NAMALWA (cell line): ENCODE results near the gene SPATA25.

Experiments
- DNase-seq: peaks from one replicate; pipeline ENCODE4 v3.0.0-alpha.2; 2015; ENCODE audit warnings: low spot score

The SPATA25 gene

DNA sequence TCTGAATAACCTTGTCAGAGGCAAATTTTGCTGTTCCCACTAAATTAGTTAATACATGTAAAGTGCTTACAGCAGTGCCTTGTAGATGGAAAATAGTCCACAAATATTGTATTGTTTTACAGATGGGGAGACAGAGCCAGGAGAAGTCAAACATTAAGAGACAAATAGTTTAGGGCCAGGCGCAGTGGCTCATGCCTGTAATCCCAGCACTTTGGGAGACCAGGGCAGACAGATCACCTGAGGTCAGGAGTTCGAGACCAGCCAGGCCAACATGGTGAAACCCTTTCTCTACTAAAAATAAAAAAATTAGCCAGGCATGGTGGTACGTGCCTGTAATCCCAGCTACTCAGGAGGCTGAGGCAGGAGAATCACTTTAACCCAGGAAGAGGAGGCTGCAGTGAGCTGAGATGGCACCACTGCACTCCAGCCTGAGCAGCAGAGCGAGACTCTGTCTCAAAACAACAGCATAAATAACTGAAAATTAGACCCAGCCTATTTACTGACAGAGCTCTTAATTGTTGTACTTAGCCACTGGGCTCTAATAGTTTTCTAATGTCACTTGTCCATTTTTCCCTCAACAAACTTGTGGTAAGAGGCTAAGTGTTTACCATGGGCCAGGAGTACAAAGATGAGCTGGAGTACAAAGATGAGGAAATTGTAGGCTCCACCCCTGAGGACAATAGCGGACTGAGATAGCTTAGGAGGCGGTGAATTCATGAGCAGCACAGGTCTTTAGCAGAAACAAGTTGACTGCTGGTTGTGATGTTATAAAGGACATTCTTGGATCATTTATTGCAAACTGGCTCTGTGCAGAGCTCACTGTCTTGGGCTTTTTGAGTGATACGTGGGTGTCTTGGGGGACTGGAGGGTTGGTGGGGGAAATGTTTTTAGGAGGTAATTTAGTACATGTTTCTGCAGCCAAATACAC, 23.6 kb downstream of the SPATA25 start:
- DNase-seq = no peak

DNA sequence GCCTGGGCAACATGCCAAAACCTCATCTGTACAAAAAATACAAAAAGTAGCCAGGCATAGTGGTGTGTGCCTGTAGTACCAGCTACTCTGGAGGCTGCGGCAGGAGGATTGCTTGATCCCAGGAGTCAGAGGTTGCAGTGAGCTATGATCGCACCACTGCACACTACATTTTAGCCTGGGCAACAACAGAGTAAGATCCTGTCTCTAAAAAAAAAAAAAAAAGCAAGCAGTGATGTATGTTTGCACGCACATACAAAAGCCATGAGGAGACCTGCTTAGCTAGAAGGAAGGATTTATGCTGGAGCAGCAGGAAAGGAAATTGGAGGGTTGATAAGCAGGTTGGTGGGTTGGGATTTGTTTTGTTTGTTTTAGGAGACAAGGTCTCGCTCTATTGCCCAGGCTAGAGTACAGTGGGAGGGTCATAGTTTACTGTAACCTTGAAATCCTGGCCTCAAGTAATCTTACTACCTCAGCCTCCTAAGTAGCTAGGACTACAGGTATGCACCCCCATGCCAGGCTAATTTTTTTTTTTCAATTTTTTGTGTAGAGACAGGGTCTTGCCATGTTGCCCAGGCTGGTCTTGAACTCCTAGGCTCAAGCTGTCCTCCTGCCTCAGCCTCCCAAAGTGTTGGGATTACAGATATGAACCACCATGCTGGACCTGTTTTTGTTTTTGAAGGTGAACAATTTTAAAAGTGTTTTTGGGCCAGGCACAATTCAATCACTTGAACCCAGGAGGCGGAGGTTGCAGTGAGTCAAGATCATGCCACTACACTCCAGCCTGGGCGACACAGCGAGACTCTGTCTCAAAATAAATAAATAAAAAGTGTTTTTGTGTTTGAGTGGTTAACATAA, 26.0 kb downstream of the SPATA25 start:
- DNase-seq = peak; percentile 40

DNA sequence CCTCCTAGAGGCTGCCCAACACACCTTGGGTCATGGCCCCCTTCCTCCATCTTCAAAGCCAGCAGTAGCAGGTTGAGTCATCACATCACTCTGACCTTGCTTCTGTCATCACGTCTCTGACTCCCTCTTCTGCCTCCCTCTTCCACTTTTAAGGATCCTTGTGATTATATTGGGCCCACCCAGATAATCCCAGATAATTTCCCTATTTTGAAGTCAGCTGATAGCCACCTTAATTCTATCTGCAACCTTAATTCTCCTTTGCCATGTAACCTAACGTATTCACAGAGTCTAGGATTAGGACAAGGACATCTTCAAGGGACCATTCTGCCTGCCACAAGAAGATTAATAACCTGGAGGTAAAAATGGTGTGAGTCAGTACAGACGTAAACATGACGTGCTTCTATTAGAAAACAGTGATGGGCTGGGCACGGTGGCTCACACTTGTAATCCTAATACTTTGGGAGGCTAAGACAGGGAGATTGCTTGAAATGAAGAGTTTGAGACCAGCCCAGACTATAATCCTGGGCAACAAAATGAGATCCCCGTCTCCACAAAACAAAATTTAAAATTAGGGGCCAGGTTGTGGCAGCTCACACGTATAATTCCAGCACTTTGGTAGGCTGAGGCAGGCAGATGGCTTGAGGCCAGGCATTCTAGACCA, 26.7 kb downstream of the SPATA25 start:
- DNase-seq = no peak

DNA sequence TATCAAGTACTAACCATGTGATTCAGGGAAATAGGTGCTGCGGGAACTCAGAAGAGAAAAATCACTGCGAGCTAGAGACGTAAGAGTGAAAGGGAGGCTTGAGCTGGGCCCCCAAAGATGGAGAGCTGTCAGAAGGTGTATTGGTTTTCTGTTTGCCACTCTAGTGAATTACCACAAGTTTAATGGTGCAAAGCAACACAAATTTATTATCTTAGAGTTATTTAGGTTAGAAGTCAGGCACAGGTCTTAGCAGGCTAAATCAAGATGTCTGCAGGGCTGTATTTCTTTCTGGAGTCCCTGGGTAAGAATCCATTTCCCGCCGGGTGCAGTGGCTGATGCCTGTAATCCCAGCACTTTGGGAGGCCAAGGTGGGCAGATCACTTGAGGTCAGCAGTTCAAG, 27.5 kb downstream of the SPATA25 start:
- DNase-seq = no peak

DNA sequence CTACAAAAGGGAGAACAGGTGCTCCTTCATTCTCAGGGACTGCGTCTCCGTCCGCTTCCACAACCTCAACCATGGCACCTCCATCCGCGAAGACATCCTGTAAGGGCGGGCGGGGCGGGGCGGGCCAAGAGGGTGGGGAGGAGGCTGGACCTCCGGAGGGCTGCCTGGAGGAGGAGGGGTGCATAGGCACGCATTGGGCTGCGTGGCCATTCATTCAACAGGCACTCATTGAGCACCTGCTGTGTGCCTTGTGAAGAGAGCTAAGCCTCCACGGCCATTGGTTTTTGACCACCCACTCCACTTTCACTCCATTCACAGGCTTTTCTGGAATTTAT, 29.6 kb downstream of the SPATA25 start:
- no peak for DNase-seq

DNA sequence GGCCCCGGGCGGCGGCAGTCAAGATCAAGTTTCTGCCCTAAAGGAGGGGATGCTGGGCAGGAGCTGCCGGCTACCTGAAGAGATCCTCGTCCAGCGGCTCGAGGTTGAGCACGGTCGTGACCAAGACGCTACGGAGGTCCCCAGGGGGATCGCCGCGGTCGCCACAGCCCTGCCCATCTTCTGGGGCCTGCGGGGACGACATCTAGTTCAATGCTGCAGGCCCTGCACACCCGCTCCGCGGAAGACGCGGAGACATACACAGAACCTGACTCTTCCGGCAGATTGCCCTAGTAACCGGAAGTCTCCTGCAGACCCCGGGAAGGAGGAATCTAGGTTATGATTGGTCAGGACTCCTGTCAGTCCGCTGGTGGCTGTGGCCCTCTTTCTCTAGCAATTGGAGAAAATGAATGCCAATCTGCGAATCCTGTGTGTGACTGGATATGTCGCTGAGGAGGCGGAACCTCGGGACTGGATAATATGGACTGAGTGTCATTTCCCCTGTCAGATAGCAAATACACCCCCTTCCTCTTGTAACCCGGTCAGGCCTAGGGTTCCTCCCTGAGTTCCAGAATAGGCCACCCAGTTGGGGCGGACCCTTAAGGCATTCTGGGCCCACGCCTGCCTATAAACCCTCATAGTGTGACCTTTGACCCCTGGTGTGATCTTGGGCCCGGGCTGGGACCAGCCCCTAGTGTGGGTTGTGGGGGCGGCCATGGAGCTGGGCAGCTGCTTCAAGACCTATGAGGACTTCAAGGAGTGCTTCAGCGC, 30.1 kb downstream of the SPATA25 start, which contains the start of the genes ACOT8 and ZSWIM3:
Gene ACOT8, minus strand, starts transcription at position 279 of the 768 bp plus-strand sequence. Its CDS starts 77 bp downstream, at position 202.
Gene ZSWIM3, plus strand, starts transcription at position 501 of the 768 bp plus-strand sequence. Its CDS starts 212 bp downstream, at position 713.
- peak; percentile 100 for DNase-seq

DNA sequence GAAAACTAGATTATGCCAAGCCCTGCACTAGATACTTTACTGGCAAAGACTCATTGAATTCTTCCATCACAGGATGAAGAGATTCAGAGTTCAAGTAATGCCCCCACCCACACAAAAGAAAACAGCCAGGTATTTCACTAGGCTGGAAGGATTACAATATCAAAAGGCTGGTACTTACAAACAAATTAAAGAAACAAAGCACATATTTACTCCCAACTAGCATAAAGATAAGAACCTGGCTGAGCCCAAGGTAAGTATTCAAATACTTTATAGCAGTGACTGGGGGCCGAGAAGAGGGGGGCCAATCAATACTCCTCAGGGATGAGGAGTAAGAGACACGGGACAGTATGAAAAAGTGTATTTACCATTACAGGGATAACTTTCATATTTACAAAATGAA, 33.9 kb downstream of the SPATA25 start:
- no peak for DNase-seq

DNA sequence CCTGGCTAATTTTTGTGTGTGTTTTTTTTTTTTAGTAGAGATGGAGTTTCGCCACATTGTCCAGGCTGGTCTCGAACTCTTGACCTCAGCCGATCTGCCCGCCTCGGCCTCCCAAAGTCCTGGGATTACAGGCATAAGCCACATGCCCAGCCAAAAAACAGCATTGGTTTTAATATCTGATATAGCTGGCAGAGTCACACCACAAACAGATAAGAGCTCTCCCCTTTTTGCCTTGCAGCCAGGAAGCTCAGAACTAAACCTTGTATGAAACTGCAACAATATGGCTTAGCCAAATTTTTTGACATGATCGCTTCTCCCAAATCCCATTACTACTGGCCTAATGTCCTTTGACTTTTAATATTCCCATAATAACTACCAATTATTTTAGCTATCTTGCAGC, 35.1 kb downstream of the SPATA25 start:
- no peak for DNase-seq

DNA sequence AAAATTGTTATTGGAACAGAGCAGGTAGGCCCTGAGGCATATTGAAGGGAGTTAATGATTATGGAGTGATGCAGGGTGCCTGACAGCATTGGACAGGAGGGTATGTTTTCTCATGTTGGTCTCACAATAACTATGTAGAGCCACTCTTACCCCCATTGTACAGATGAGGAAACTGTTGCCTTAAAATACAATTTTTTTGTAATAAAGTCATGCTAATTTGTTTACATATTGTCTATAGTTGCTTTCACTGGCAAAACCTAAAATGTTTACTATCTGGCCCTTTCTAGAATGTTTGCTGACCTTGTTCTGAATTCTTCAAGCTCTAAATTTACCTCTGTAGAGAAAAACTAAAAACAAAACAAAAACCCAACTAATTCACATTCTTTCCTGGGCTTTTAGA, 35.9 kb downstream of the SPATA25 start:
- DNase-seq = no peak

DNA sequence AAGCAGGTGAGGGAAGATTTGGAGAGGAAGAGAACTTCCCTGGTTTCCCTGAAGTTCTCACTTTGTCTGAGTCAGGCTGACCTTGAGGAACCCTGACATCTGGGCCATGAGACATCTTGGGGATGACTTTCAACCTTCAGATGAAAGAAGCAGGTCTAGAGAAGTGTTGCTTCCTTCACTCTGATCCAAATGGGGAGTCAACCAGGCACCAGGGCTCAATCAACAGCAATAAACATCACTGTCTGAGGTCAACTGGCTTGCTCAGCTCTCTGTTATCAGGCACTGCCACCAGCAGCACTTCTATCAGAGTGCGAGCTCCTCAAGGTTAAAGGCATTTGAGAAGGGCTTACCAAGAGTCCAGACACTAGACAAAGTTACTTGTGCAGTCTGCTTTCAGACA, 36.5 kb downstream of the SPATA25 start:
- no peak for DNase-seq

DNA sequence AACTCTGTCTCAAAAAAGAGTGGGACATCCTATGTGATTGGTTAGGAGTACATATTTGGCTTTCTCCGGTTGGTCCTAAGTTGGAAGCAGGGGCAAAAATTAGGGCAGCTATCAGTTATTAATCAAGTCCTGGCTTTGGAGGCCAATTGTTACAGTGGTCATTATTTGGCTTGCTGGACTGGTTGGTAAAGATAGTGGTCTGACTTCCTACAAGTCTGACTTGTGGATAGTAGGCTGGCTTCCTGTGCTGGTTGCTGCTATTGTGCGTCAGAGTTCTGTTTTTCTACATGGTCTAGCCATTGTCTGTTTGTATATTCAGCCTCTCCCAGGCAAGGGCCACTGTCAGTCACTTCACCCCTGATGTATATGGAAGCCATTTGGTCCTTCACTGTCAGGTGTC, 37.2 kb downstream of the SPATA25 start:
- DNase-seq = no peak

DNA sequence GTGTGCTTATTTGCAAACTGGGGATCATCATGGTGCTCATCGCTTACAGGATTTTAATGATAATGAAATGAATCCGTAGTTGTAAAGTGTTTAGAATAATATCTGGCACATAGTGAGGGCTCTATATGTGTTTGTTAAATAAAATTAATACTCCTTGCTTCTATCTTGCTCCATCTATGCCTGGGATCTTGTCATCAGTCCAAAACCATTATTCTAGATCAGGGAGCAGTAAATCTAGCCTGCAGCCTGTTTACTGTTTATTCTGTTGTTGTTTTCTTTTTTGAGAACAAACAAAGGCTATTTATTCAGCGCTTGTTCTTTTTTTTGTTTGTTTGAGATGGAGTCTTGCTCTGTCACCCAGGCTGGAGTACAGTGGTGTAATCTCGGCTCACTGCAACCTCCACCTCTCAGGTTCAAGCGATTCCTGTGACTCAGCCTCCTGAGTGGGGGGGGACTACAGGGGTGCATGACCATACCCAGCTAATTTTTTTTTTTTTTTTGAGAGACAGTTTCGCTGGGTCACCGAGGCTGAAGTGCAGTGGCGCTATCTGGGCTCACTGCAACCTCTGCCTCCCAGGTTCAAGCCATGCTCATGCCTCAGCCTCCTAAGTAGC, 38.3 kb downstream of the SPATA25 start:
- no peak for DNase-seq

DNA sequence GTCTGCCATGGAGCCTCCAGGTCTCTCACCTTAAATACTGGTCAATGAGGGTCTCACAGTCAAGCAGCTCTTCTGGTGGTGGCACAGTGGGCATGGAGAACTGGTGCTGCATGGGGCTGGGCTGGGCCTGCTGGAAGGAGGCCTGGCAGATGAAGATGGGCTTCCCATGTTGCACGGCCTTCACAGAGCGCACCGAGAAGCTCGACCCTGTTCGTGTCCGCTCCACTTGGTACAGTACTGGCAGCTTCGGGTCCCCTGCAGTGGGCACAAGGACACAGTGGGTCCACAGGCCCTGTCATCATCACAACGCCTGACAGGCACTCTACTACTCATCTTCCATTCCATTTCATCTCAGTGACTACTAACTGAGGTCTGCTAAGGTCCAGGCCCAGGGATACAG, 39.0 kb downstream of the SPATA25 start:
- DNase-seq = no peak

DNA sequence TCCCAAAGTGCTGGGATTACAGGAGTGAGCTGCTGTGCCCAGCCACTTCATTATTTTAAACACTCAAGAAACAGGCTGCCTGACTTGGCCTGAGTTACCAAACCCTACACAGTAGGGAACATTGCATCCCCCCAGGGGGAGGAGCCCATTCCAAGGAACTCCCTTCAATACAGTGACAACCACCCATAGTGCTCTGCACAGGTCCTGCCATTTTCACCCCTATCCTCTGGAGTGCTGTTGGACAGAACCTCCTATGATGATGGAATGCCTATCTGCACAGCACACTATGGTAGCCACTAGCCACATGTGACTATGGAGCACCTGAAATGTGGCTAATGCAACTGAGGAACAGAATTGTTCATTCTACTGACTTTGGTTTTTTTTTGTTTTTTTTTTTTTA, 42.0 kb downstream of the SPATA25 start:
- no peak for DNase-seq

DNA sequence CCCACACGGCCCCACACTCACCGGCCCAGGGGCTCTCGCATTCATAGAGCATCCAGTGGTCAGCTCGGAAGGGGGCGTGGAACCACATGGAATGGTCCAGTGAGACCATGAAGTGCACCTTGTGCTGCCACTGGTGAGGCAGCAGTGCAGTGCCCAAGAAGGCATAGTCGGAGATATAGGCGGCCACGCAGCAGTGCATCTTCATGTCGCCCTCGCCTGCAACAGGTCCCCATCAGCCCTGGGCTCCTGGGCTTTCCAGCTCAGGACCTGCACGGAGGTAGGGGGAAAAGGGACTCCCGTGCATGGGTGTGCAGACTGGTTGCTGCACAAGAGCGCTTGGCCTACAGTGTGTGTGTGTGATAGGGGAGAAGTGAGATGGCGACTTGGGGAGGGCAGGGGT, 43.9 kb downstream of the SPATA25 start:
- no peak for DNase-seq

DNA sequence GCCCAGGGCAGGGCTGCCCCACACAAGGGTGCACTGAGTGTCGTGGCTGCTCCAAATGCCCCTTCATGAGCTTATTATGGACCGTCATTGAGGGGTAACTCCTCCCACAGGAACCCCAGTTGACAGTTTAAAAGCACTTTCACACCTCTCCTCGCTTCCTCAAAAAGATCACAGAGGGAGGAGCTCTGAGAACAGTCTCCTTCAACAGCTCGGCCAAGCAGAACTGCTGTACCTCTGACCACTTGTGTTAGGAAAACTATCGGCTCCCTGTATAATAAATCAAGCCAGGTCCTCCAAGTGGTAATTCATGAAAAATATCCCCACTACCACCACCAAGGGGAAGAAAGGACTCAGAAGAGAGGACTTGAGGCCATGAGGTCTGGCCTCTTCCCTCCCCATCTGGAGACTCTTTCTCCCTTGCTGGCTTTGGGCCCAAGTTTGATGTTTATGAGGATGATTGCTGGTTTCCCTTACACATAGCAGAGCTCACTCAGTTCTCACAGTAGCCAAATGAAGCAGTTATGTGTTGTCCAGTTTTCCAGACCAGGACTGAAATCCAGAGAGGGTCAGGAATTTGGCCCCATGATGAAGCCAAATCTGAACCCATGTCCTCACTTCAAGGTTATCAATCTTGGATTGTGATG, 45.1 kb downstream of the SPATA25 start:
- peak; percentile 67 for DNase-seq

DNA sequence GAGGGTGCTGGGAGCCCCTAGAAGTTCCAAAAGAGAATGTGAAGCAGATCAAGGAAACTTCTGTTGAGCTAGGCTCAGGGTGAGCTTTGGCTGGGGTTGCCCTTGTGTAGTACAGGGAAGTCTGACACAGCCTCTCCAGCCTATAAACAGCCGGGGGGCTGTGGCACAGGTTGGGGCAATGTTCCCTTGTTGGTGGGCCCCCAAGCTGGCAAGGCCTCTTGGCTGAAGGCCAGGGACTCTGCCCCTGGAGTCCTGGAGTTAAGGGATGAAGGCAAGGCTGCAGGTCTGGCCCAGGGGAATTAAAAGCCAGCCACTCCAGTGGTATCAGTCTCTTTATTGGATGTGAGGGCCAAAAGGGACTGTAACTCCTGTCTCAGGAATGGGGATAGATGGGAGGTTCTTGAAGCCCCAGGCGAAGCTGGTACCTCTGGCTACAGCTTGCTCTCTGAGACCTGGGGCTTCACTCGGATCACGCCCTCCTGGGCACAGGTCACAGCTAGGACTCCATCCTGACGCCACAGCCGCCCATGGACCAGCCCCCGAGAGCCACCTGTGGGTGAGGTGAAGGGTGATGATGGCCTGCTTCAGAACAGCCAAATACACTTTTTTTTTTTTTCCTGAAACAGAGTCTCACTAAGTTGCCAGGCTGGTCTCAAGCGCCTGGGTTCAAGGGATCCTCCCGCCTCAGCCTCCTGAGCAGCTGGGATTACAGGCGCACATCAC, 45.9 kb downstream of the SPATA25 start:
- DNase-seq = no peak

DNA sequence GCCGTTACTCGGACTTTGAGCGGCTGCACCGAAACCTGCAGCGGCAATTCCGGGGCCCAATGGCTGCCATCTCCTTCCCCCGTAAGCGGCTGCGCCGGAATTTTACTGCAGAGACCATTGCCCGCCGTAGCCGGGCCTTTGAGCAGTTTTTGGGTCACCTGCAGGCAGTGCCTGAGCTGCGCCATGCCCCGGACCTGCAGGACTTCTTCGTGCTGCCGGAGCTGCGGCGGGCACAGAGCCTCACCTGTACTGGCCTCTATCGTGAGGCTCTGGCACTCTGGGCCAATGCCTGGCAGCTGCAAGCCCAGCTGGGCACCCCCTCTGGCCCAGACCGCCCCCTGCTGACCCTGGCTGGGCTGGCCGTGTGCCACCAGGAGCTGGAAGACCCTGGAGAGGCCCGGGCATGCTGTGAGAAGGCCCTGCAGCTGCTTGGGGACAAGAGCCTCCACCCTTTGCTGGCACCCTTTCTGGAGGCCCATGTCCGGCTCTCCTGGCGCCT, 46.7 kb downstream of the SPATA25 start:
- no peak for DNase-seq

DNA sequence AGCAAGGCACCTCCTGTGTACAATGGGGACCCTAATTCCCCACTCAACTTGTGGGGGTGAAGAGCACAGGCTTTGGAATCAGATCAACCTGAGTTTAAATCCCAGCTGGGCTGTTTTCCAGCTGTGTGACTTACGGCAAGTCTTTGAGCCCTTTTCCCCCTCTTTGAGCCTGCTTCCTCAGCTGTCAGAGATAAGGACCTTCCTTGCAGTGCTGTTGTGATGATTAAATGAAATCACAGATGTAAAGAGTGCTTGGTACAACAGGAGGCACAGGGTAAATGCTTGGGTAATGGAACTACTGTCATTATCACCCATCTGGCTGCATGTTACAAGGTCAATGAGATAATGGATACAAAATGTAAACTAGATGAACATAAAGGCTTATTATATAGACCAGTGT, 50.6 kb downstream of the SPATA25 start:
- DNase-seq = no peak
